OCI-LY7 (cell line): ENCODE results near the gene JAKMIP2. TPM values are rescaled to one million over a fixed set of nuclear protein-coding genes. Genes with fewer than 3 reads are reported as not detected.

Source experiments
- BruUV-seq: library from RNA; stranded (reverse); fragments of 400-500 nt; replicated peaks from 2 replicates; lab custom pipeline; 2021; lab: Mats Ljungman, UMichigan
- CTCF ChIA-PET: fragments of 300-600 bp; sonication (Branson Sonifier 250); formaldehyde crosslinking; loops from one replicate; lab custom pipeline; 2022; ENCODE audit warnings: antibody characterized with exemption; ENCODE audit not compliant: unreplicated experiment; lab: Charles Lee
- POLR2A ChIA-PET: fragments of 300-600 bp; sonication (Branson Sonifier 250); formaldehyde crosslinking; loops from one replicate; lab custom pipeline; 2022; ENCODE audit warnings: antibody characterized with exemption; lab: Charles Lee
- DNase-seq: peaks from one replicate; pipeline ENCODE4 v3.0.0-alpha.2; 2015; ENCODE audit warnings: low spot score
- H2AFZ ChIP-seq: fragments of 200-600 bp; sonication (generic), shearing (Covaris generic); 2 replicates; pipeline ENCODE4 v1.6.1; 2014; ENCODE audit warnings: mild to moderate bottlenecking, antibody characterized with exemption, low read length, moderate library complexity
- H3K27ac ChIP-seq: fragments of 200-600 bp; sonication (generic); 2 replicates; pipeline ENCODE4 v1.5.1; 2014; ENCODE audit warnings: mixed run types, low read depth, mild to moderate bottlenecking, moderate library complexity, low read length, inconsistent platforms; ENCODE audit not compliant: poor library complexity, severe bottlenecking
- H3K36me3 ChIP-seq: fragments of 200-600 bp; sonication (generic); 2 replicates; pipeline ENCODE4 v1.6.1; 2014; ENCODE audit warnings: mild to moderate bottlenecking, antibody characterized with exemption, low read length, moderate library complexity, mixed read lengths; ENCODE audit not compliant: insufficient read depth
- H3K4me1 ChIP-seq: fragments of 200-600 bp; sonication (generic); 2 replicates; pipeline ENCODE4 v1.5.1; 2014; ENCODE audit warnings: mild to moderate bottlenecking, low read length; ENCODE audit not compliant: insufficient read depth, poor library complexity, severe bottlenecking
- H3K4me2 ChIP-seq: fragments of 200-600 bp; sonication (generic); 2 replicates; pipeline ENCODE4 v1.6.1; 2014; ENCODE audit warnings: mild to moderate bottlenecking, low read length
- H3K4me3 ChIP-seq: fragments of 200-600 bp; sonication (generic); 2 replicates; pipeline ENCODE4 v1.5.1; 2014; ENCODE audit warnings: mild to moderate bottlenecking, low read depth, low read length; ENCODE audit not compliant: poor library complexity, severe bottlenecking
- H3K79me2 ChIP-seq: fragments of 200-600 bp; sonication (generic); 2 replicates; pipeline ENCODE4 v1.6.1; 2016; ENCODE audit warnings: low read depth, mild to moderate bottlenecking, low read length, moderate library complexity, mixed read lengths; ENCODE audit not compliant: insufficient read depth
- H3K9me2 ChIP-seq: fragments of 200-600 bp; sonication (generic); 2 replicates; pipeline ENCODE4 v1.6.1; 2016; ENCODE audit warnings: mild to moderate bottlenecking, low read length, mixed read lengths; ENCODE audit not compliant: insufficient read depth
- H3K9me3 ChIP-seq: fragments of 200-600 bp; sonication (generic); 2 replicates; pipeline ENCODE4 v1.6.1; 2014; ENCODE audit warnings: mild to moderate bottlenecking, mixed run types, low read length, mixed read lengths
- H4K20me1 ChIP-seq: fragments of 200-600 bp; sonication (generic); 2 replicates; pipeline ENCODE4 v1.6.1; 2014; ENCODE audit warnings: mild to moderate bottlenecking, antibody characterized with exemption, low read length, moderate library complexity, mixed read lengths; ENCODE audit not compliant: insufficient read depth
- CTCF ChIP-seq: fragments of 200-600 bp; sonication (generic); conservative IDR thresholded peaks from 2 replicates; pipeline ENCODE4 v1.5.1; 2014; ENCODE audit warnings: mild to moderate bottlenecking, antibody characterized with exemption, low read length, moderate library complexity, mixed read lengths
- EZH2phosphoT487 ChIP-seq: fragments of 200-600 bp; sonication (generic); IDR thresholded peaks from 2 replicates; pipeline ENCODE4 v1.6.1; 2018; ENCODE audit warnings: low read depth, borderline replicate concordance, mild to moderate bottlenecking, mixed run types, antibody characterized with exemption, low read length, moderate library complexity, mixed read lengths
- intact Hi-C: fragments of 100-400 bp; cut with micrococcal nuclease; formaldehyde crosslinking; loops from one replicate; pipeline ENCODE4 v1.10.0; 2022; ENCODE audit not compliant: unreplicated experiment
- total RNA-seq, 2 experiments: library from RNA; depleted of rRNA in 1 of 2; stranded (reverse); fragments of >200 nt in 1 of 2; shearing (Covaris generic) in 1 of 2; gene quantifications; 2 replicates each; pipeline ENCODE4 v1.2.3, GENCODE V29; 2014 to 2022

The JAKMIP2 gene
- total RNA-seq, 2 experiments from 2014 or later: 4.0 to 14.5 TPM

- no peaks in the 10 kb centered on the region for H3K79me2 ChIP-seq
- no peaks in the 10 kb centered on the region for H3K9me2 ChIP-seq
- BruUV-seq: no TSS peak
- intact Hi-C loops: no loop called here
- no peak overlapping the region for H3K4me3 ChIP-seq
- H3K36me3 ChIP-seq: no peaks in the 10 kb centered on the region
- TF ChIP-seq EZH2phosphoT487: no peak
- TF ChIP-seq CTCF: no peak
- H2AFZ ChIP-seq: no peak overlapping the region
- no peak overlapping the region for H3K27ac ChIP-seq
- POLR2A ChIA-PET: interaction anchor here (0.7 kb wide), 1 partner anchor 110 kb away, joined by 3 read pairs; no protein-coding TSS in a partner anchor
- DNase-seq: no peak
- no peaks in the 10 kb centered on the region for H4K20me1 ChIP-seq
- H3K9me3 ChIP-seq: no peaks in the 10 kb centered on the region
- CTCF ChIA-PET: no interaction called here
- H3K4me2 ChIP-seq: no peak overlapping the region
- no peaks in the 10 kb centered on the region for H3K4me1 ChIP-seq
These were observed 206.9 kb downstream of the JAKMIP2 start for GRCh38 chr5:147575598-147575997.

GRCh38 chr5:147573211-147573610 is 209.3 kb downstream of the JAKMIP2 start:
- ChIA-PET POLR2A (interaction anchor here (0.7 to 1.4 kb wide), 3 partner anchors 31 to 251 kb away, joined by 3 read pairs; no protein-coding TSS in a partner anchor), CTCF (no interaction called here)
- H3K4me1 ChIP-seq: no peaks in the 10 kb centered on the region

More at GRCh38 chr5:147573211-147573610, 209.3 kb downstream of the JAKMIP2 start:
- intact Hi-C loops: no loop called here
- Histone ChIP-seq H3K9me3 (no peaks in the 10 kb centered on the region), H3K27ac (no peak overlapping the region), H3K36me3 (no peaks in the 10 kb centered on the region), H4K20me1 (no peaks in the 10 kb centered on the region), H3K4me3 (no peak overlapping the region), H3K9me2 (no peaks in the 10 kb centered on the region), H2AFZ (no peak overlapping the region), H3K4me2 (no peak overlapping the region), H3K79me2 (no peaks in the 10 kb centered on the region)
- BruUV-seq: no TSS peak
- DNase-seq: no peak
- TF ChIP-seq CTCF (no peak), EZH2phosphoT487 (no peak)
